Upper lobe of left lung (tissue), 4 donors: Measurements from ENCODE around the gene LIPN.

Source experiments
- EP300 ChIP-seq, 4 donors: sonication (generic); formaldehyde crosslinking; IDR thresholded peaks; one replicate each; pipeline ENCODE4 v1.5.1; 2017; ENCODE audit warnings: antibody characterized with exemption in 4 of 4, control low read depth in 2 of 4
- POLR2A ChIP-seq, 4 donors: fragments of 450-650 bp; IDR thresholded peaks; one replicate each; pipeline ENCODE4 v1.5.1; 2016 to 2017; ENCODE audit warnings: antibody characterized with exemption in 4 of 4, mild to moderate bottlenecking in 2 of 4
- POLR2AphosphoS5 ChIP-seq, 2 donors: sonication (generic); formaldehyde crosslinking; IDR thresholded peaks; one replicate each; pipeline ENCODE4 v1.5.1; 2017; ENCODE audit warnings: antibody characterized with exemption in 2 of 2
- TF ChIP-seq, protein P1 (sequence below), 6 experiments: fragments of 450-650 bp in 4 of 6; fragments of 200-600 bp in 2 of 6; sonication (generic) in 2 of 6; IDR thresholded peaks; one replicate each; pipeline ENCODE4 v1.5.1; 2016 to 2019; ENCODE audit warnings: antibody characterized with exemption in 6 of 6

DNA sequence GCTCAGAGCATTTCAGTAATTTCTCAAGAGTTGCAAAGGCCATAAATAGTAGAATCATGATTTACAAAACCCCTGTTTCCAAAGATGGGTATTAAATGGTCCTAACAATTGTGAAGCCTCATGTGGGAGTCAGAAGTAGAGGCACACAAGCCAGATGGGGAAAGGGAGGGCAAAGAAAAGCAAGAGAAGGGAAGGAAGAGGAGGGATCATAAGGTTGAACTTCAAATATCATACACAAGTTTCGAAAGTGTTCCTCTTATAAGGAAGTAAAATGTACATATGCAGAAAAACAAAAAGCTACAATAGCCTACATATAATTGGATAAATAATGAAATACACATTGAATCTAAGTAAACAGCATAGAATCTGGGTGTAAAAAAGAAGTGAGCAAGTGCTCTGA, 6.0 kb downstream of the LIPN start:
- TF ChIP-seq EP300 (IDR thresholded peaks at IDR 0.05): no peak
- TF ChIP-seq, protein P1, sequence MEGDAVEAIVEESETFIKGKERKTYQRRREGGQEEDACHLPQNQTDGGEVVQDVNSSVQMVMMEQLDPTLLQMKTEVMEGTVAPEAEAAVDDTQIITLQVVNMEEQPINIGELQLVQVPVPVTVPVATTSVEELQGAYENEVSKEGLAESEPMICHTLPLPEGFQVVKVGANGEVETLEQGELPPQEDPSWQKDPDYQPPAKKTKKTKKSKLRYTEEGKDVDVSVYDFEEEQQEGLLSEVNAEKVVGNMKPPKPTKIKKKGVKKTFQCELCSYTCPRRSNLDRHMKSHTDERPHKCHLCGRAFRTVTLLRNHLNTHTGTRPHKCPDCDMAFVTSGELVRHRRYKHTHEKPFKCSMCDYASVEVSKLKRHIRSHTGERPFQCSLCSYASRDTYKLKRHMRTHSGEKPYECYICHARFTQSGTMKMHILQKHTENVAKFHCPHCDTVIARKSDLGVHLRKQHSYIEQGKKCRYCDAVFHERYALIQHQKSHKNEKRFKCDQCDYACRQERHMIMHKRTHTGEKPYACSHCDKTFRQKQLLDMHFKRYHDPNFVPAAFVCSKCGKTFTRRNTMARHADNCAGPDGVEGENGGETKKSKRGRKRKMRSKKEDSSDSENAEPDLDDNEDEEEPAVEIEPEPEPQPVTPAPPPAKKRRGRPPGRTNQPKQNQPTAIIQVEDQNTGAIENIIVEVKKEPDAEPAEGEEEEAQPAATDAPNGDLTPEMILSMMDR (IDR thresholded peaks at IDR 0.05): no peak
- no peak for TF ChIP-seq POLR2A (IDR thresholded peaks at IDR 0.05)
- no peak for TF ChIP-seq POLR2AphosphoS5 (IDR thresholded peaks at IDR 0.05)
